HG03139 (cell line): ENCODE results near the gene GNL2.
"Not testable (repeated sequence)": the region's sequence is repeated elsewhere in the genome, so short reads cannot be mapped to it uniquely, and the experiment has no call there.

Experiments used
- ATAC-seq: cut with Tn5 transposase; IDR thresholded peaks from one replicate; pipeline ENCODE4 v1.9.1; 2021; ENCODE audit not compliant: unreplicated experiment

GNL2 gene

DNA sequence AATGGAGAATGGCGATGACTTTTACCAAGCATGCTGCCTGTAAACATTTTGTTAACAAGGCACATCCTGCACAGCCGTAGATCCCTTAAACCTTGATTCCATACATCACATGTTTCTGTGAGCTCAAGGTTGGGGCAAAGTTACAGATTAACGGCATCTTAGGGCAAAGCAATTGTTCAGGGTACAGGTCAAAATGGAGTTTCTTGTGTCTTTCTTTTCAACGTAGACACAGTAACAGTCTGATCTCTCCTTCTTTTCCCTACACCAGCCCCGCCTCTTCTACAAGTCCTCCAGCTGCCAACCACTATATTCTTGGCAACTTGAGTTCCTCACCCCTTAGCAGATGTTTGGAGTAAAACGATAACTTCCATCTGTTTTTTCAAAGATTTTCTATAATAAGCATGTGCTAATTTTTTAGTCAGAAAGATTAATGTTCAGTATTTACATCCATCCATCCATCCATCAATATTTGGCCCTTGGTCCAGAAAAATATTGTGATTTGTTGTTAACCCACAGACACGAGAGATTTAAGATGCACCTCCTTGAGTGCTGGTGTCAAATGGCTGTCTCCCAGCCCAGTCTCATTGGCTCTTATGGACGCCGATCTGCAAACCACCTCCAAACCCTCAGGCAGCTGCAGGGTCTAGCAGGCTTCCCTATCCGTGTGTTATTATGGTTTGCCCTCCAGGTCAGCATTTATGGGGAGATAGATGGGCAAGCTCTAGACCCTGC, 35.2 kb downstream of the GNL2 start:
- ATAC-seq = no peak

GRCh38 chr1:37559957-37560379, 35.8 kb downstream of the GNL2 start:
- not testable (repeated sequence) for ATAC-seq

DNA sequence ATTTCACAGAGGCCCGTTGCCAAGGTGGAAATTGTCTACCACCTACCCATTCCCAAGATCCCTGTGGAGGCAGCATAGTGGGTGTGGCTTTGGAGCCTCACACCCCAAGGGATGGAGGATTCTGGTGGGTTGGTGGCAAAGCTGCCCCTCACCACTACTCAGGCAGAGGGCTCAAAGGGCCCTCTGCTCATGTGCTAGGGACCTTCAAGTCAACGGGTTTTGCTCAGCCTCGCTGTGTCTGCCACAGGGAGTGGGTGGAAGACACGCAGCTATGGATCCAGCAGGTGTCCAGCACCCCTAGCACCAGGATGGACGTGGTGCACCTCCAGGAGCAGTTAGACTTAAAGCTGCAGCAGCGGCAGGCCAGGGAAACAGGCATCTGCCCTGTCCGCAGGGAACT, 36.7 kb downstream of the GNL2 start:
- ATAC-seq = no peak

GRCh38 chr1:37558411-37558810, 37.3 kb downstream of the GNL2 start:
- ATAC-seq = no peak

DNA sequence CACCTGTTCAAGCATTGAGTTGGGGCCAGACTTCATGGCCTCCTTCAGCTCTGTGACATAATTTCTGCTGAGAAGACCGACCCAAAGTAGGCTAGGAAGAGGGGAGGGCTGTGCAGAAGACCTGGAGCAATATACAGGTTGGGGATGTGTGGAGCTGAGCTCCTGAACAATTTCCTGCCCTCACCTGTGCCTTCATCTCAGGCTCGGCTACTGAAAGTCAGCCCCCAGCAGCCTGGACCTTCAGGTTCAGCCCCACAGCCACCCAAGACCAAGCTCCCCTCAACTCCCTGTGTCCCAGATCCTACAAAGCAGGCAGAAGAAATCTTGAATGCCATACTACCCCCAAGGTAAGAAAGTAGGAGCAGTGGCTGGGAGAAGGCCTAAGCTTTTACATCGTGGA, 38.3 kb downstream of the GNL2 start:
- no peak for ATAC-seq

DNA sequence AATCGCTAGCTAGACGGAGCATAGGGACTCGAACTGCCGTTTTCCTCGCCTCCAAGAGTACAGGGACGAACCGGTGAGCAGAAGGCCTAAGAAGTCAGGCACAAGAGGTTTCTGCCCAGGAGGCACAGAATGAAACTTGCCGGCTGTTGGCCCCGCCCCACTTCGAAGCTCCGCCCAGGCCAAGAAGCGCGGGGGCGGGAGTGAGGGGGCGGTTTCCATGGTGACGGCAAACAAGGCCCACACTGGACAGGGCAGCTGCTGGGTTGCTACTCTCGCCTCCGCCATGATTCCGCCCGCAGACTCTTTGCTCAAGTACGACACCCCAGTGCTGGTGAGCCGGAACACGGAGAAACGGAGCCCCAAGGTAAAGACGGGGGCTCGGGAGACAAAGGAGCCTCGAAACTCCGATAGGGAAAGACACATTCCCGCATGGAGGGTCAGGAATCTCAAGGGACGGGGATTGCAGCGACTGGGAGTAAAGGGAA, 39.0 kb downstream of the GNL2 start, which contains the start of gene DNALI1:
DNALI1 (plus strand) TSS at position 229 of the 485 bp plus-strand sequence; CDS start at position 284, 55 bp downstream.
- ATAC-seq = no peak

GRCh38 chr1:37553927-37554808, 41.6 kb downstream of the GNL2 start, which contains the start of gene SNIP1:
Gene SNIP1 (minus strand): TSS chr1:37554293. CDS start chr1:37554229, 64 bp downstream.
- ATAC-seq = peak; percentile 92

GRCh38 chr1:37553598-37553926, 42.2 kb downstream of the GNL2 start:
- no peak for ATAC-seq

DNA sequence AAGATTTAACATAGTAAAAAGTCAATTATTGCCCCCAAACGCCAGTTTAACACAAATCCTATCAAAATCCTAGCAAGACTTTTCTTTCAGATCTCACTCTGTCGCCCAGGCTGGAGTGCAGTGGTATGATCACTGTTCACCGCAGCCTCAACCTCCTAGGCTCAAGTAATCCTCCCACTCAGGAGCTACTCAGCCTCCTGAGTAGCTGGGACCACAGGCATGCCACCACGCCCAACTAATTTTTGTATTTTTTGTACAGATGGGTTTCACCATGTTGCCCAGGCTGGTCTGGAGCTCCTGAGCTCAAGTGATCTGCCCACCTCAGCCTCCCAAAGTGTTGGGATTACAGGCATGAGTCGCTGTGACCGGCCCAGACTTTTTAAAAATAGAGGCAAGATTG, 46.4 kb downstream of the GNL2 start:
- no peak for ATAC-seq

GRCh38 chr1:37545019-37545418, 50.7 kb downstream of the GNL2 start:
- ATAC-seq = no peak

GRCh38 chr1:37544530-37544929, 51.2 kb downstream of the GNL2 start:
- no peak for ATAC-seq

DNA sequence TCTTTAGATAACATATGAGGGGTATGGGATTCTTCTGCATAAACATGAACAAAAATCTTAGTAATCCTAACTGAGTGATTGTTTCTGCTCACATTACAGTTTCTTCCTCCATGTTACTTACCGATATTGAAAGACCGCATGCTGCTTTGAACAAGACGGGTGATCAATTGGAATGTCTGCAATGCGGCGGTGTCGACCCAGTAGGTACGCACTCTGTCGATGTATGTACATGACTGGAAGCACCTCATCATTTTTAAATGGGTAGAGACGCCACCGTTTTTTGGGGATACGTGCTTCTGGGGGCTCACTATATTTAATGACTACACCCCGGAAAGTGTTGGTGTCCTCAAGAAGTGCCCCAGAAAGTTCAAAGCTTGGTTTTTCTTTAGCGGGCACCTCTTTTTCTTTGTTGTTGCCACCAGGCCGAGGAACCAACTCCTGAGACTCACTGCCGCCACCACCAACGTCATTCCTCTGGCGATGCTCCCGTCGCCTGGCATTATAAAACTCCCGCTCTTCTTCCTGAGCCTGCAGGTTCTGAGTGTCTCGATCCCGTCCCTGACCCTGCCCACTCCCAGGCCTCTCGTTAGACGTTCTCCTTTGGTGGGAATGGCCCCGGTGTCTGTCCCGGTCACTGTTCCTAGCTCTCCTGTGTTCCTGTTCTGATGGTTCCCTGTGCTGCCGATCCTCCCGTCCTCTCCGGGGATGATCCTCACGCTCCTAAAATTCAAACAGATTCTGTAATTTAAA, 55.5 kb downstream of the GNL2 start:
- ATAC-seq = no peak

- not testable (repeated sequence) for ATAC-seq
Measured at GRCh38 chr1:37539154-37539553, 56.6 kb downstream of the GNL2 start.

DNA sequence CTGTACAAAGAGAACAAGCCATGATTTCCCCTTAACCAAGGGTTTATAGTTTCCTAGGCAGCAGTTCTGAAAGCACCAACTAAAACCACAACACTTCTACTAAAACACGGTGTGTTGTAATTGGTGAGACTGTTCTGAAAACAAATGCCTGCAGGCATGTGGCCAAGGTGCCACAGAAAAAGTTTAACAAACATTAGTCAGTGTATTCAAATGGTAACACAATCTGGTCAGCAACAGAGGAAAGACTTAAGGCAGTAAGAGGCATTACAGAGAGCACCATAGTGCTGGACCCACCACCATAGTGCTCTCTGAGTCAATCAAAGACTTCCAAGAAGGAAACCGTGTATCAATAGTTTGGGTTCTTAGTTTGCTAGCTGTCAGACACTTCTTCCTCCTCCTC, 58.4 kb downstream of the GNL2 start:
- ATAC-seq = no peak

GRCh38 chr1:37533317-37534093, 62.2 kb downstream of the GNL2 start:
- ATAC-seq = no peak

GRCh38 chr1:37532418-37533156, 63.1 kb downstream of the GNL2 start:
- ATAC-seq = not testable (repeated sequence)

DNA sequence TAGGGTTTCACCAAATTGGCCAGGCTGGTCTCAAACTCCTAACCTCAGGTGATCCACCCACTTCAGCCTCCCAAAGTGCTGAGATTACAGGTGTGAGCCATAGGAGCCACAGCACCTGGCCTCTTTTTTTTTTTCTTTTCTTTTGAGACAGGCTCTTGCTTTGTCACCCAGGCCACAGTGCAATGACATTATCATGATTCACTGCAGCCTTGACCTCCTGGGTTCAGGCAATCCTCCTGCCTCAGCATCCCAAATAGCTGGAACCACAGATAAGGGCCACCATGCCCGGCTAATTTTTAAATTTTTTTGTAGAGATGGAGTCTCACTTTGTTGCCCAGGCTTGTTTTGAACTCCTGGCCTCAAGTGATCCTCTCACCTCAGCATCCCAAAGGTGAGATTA, 65.8 kb downstream of the GNL2 start:
- not testable (repeated sequence) for ATAC-seq

GRCh38 chr1:37519613-37520012, 76.1 kb downstream of the GNL2 start:
- ATAC-seq = no peak

GRCh38 chr1:37518929-37519328, 76.8 kb downstream of the GNL2 start:
- not testable (repeated sequence) for ATAC-seq

- not testable (repeated sequence) for ATAC-seq
Measured at GRCh38 chr1:37518241-37518640, 77.5 kb downstream of the GNL2 start.
